ENCODE measurements around the gene LOXL1.

DNA sequence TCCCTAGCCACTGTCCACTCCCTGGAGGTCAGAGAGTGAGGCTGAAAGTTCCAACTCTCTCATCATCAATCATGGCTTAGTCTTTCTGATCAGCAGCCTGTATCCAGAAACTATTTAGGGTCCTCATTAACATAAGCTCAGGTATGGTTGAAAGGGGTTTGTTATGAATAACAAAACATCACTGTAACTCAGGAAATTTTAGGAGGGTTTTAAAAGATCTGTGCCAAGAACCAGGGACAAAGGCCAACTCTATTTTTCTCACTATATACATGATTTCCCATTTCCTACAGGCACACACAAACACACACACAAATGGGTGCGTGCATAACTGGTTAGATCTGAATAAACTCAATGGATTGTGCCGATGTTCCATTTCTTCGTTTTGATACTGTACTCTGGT lies 42.2 kb downstream of the LOXL1 start:
- TF ChIP-seq, protein P1, sequence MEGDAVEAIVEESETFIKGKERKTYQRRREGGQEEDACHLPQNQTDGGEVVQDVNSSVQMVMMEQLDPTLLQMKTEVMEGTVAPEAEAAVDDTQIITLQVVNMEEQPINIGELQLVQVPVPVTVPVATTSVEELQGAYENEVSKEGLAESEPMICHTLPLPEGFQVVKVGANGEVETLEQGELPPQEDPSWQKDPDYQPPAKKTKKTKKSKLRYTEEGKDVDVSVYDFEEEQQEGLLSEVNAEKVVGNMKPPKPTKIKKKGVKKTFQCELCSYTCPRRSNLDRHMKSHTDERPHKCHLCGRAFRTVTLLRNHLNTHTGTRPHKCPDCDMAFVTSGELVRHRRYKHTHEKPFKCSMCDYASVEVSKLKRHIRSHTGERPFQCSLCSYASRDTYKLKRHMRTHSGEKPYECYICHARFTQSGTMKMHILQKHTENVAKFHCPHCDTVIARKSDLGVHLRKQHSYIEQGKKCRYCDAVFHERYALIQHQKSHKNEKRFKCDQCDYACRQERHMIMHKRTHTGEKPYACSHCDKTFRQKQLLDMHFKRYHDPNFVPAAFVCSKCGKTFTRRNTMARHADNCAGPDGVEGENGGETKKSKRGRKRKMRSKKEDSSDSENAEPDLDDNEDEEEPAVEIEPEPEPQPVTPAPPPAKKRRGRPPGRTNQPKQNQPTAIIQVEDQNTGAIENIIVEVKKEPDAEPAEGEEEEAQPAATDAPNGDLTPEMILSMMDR (IDR thresholded peaks at IDR 0.05; ENCODE audit: low read depth, low read length, missing input control) = no peak
- TF ChIP-seq YY1 (IDR thresholded peaks at IDR 0.05) (no peak), GABPA (IDR thresholded peaks at IDR 0.05 in 1 of 2, conservative IDR thresholded peaks at IDR 0.05 in 1 of 2) (no peak), JUND (IDR thresholded peaks at IDR 0.05) (no peak), SP1 (IDR thresholded peaks at IDR 0.05) (no peak)
- TF ChIP-seq, protein P2, sequence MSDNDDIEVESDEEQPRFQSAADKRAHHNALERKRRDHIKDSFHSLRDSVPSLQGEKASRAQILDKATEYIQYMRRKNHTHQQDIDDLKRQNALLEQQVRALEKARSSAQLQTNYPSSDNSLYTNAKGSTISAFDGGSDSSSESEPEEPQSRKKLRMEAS (IDR thresholded peaks at IDR 0.05) = no peak
- TF ChIP-seq, protein P3, sequence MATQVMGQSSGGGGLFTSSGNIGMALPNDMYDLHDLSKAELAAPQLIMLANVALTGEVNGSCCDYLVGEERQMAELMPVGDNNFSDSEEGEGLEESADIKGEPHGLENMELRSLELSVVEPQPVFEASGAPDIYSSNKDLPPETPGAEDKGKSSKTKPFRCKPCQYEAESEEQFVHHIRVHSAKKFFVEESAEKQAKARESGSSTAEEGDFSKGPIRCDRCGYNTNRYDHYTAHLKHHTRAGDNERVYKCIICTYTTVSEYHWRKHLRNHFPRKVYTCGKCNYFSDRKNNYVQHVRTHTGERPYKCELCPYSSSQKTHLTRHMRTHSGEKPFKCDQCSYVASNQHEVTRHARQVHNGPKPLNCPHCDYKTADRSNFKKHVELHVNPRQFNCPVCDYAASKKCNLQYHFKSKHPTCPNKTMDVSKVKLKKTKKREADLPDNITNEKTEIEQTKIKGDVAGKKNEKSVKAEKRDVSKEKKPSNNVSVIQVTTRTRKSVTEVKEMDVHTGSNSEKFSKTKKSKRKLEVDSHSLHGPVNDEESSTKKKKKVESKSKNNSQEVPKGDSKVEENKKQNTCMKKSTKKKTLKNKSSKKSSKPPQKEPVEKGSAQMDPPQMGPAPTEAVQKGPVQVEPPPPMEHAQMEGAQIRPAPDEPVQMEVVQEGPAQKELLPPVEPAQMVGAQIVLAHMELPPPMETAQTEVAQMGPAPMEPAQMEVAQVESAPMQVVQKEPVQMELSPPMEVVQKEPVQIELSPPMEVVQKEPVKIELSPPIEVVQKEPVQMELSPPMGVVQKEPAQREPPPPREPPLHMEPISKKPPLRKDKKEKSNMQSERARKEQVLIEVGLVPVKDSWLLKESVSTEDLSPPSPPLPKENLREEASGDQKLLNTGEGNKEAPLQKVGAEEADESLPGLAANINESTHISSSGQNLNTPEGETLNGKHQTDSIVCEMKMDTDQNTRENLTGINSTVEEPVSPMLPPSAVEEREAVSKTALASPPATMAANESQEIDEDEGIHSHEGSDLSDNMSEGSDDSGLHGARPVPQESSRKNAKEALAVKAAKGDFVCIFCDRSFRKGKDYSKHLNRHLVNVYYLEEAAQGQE (IDR thresholded peaks at IDR 0.05) = no peak

Data from liver (tissue), 3 donors.